Mucosa of stomach (tissue), 1 donor: ENCODE measurements around the gene NCKAP5.

Experiments
- H3K27me3 ChIP-seq: one replicate; pipeline ENCODE4 v1.7.0; 2013; ENCODE audit warnings: mild to moderate bottlenecking, low read length; ENCODE audit not compliant: control insufficient read depth, insufficient read depth
- H3K36me3 ChIP-seq: one replicate; pipeline ENCODE4 v1.7.0; 2013; ENCODE audit warnings: low read length; ENCODE audit not compliant: control insufficient read depth, insufficient read depth
- H3K4me1 ChIP-seq: one replicate; pipeline ENCODE4 v1.7.0; 2013; ENCODE audit warnings: mild to moderate bottlenecking, low read length; ENCODE audit not compliant: control insufficient read depth, insufficient read depth
- H3K4me3 ChIP-seq: one replicate; pipeline ENCODE4 v1.7.0; 2013; ENCODE audit warnings: low read length
- H3K9ac ChIP-seq: one replicate; pipeline ENCODE4 v1.7.0; 2013; ENCODE audit warnings: mild to moderate bottlenecking, low read length, moderate library complexity
- H3K9me3 ChIP-seq: one replicate; pipeline ENCODE4 v1.7.0; 2013; ENCODE audit warnings: mild to moderate bottlenecking, low read length, moderate library complexity; ENCODE audit not compliant: control insufficient read depth
- donor health status: Pancreatic carcinoma.

The NCKAP5 gene

DNA sequence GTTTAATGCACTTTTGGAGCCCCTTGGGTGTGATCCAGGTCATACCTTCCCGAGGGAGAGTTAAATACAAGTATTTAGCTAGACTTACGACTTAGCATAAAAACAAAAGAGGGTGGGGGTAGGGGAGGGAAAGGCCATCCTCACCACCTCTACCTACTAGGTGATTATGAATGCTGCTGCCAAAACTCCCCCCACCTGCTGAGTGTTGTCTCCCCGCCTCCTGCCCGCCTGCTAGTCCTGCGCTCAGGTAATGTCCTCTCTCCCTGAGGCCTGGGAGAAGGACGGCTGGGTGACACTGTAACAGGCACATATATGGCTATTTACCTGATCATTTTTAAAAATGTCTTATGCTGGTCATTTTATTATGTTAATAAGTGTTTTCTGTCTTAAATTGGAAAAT is 3.0 kb upstream of the NCKAP5 start:
- H3K4me3 ChIP-seq = no peak overlapping the region

DNA sequence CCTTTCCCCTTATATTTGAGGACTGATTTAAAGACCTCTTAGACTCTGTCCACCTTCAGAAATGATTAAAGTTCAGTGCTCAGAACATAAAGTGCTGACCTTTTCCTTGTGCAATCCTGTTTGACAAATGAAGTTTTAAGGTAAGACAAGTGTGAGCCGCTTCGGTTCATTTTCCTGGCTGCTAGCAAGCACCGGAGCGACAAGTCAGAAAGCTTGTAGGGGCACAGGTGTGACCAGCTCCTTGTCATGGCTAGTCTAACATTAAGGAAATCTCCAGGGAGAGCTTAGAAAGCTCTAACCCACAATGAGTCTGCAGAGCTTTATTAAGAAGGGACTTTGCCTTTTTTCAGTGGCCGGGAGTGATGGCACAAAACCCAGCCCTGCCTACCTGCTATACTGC is 2.3 kb upstream of the NCKAP5 start:
- no peak overlapping the region for H3K4me3 ChIP-seq
- no peak overlapping the region for H3K9ac ChIP-seq
- H3K9me3 ChIP-seq = no peaks in the 10 kb centered on the region
- no peaks in the 10 kb centered on the region for H3K27me3 ChIP-seq
- H3K36me3 ChIP-seq = no peaks in the 10 kb centered on the region
- H3K4me1 ChIP-seq = peaks cover 18% of the 10 kb centered on the region

More for the DNA sequence above, 3.0 kb upstream of the NCKAP5 start:
- no peaks in the 10 kb centered on the region for H3K27me3 ChIP-seq
- no peaks in the 10 kb centered on the region for H3K36me3 ChIP-seq
- peaks cover 22% of the 10 kb centered on the region for H3K4me1 ChIP-seq
- H3K9ac ChIP-seq = no peak overlapping the region
- no peaks in the 10 kb centered on the region for H3K9me3 ChIP-seq

DNA sequence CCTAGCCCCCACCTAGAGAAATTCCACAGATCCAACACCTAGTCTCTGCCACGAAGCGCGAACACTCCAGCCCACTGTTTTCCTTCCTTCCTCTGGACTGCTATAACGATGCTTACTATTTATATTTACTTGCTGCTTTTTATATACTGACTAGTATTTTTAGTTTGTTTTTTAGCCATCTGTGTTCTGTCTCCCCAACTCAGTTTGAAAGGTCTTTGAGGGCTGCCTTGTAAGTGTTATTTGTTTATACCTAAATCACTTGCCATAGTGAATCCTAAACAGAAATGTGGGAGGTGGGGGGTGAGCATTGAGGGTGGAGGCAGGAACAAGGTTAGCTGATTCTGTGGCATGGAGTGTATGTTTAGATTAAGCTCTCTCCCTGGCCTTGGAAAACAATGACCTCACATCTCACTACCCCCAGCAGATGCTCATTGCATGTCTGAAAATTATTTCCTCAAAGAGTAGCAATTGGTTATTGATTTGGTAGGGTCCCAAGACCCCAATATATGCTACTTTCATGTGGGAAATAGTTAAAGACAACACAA is 1.1 kb upstream of the NCKAP5 start:
- H3K27me3 ChIP-seq = no peaks in the 10 kb centered on the region
- peaks cover 17% of the 10 kb centered on the region for H3K4me1 ChIP-seq
- H3K9ac ChIP-seq = no peak overlapping the region
- no peak overlapping the region for H3K4me3 ChIP-seq
- no peaks in the 10 kb centered on the region for H3K9me3 ChIP-seq
- no peaks in the 10 kb centered on the region for H3K36me3 ChIP-seq

DNA sequence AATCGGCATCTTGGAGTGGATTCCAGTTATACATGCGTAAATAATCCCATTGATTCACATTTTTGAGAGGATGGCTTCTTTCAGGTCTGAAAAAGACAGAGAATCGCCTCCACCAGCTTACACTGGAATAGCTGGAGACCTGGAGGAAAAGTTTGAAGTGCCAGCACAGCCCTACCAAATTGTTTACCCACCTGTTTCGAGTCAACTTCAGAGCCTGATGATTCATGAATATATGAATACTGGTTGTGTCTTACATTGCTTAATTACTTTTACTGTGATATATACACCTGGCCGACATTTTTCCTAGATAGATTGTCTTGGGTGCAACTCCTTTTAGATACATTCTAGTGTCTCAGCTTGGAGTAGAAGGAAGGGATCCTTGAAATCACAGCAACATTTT is 335 bp upstream of the NCKAP5 start:
- Histone ChIP-seq H3K4me1 (peaks cover 17% of the 10 kb centered on the region), H3K4me3 (peak overlapping the region; percentile 21), H3K9me3 (no peaks in the 10 kb centered on the region), H3K36me3 (no peaks in the 10 kb centered on the region), H3K27me3 (no peaks in the 10 kb centered on the region), H3K9ac (peak overlapping the region; percentile 55)

- Histone ChIP-seq H3K4me3 (no peak overlapping the region), H3K9me3 (no peaks in the 10 kb centered on the region), H3K9ac (no peak overlapping the region), H3K27me3 (no peaks in the 10 kb centered on the region), H3K4me1 (peaks cover 18% of the 10 kb centered on the region), H3K36me3 (no peaks in the 10 kb centered on the region)
Observed at GRCh38 chr2:133562558-133562957, 5.7 kb downstream of the NCKAP5 start.

DNA sequence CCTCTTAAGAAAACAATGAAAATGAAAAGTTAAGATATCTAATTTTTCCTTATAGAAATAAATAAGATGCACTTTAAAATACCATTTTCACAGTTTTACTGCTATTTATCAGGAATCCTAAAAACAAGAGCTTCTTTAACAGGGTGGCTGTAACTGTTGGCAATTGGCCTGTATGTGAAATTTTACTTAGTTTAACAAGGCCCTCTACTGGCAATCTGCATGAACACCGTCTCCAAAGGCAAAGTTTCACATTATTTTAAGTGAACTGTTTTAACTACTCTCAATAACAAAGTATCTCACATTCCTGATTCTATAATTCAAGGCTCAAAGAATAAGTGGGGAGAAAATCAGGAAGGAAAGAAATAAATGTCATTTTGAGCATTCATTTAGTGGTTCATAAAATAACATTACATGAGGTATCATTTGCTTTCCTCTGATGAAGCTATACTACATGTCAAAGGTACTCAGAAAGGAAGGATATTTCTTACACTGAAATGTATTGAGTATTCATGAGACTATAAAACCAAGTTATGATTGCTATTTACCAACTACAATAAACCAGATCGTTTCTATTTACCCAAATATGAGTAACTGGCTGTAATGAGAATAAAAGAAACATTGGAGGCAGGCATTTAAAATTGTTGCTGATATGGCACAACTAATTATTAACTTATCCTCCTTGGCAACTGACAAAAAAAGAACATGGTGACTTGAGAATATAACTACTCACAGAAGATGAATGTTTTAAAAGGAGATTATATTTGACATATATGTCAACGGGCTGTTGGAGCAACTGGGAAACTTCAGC is 7.0 kb downstream of the NCKAP5 start:
- H3K27me3 ChIP-seq = no peaks in the 10 kb centered on the region

DNA sequence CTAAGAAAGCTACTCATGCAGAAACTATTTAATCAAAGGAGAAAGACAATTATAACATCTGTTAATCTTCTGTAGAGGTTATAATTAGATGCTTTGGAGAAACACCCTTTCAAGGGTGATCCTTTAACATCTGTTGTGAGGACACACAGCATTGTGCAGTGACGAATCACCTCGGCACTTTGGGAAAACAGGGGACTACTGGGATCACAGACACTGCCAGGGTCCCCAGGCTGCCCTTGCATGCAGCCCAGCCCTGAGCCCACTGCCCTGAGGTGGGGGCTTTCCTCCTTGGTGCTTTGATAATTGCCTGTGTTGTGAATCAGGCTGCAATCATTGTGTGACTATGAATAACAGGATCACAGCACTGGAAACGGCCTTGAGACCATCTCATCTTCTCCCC is 10.6 kb downstream of the NCKAP5 start:
- H3K4me1 ChIP-seq = peaks cover 6% of the 10 kb centered on the region
- no peak overlapping the region for H3K4me3 ChIP-seq
- H3K9me3 ChIP-seq = no peaks in the 10 kb centered on the region
- H3K36me3 ChIP-seq = no peaks in the 10 kb centered on the region
- no peak overlapping the region for H3K9ac ChIP-seq
- H3K27me3 ChIP-seq = no peaks in the 10 kb centered on the region

More for the DNA sequence above, 7.0 kb downstream of the NCKAP5 start:
- Histone ChIP-seq H3K4me1 (peaks cover 7% of the 10 kb centered on the region), H3K36me3 (no peaks in the 10 kb centered on the region), H3K9me3 (no peaks in the 10 kb centered on the region), H3K9ac (no peak overlapping the region), H3K4me3 (no peak overlapping the region)

GRCh38 chr2:133553838-133554408 is 14.3 kb downstream of the NCKAP5 start:
- Histone ChIP-seq H3K36me3 (no peaks in the 10 kb centered on the region), H3K4me1 (no peaks in the 10 kb centered on the region), H3K4me3 (no peak overlapping the region), H3K27me3 (no peaks in the 10 kb centered on the region), H3K9ac (no peak overlapping the region), H3K9me3 (no peaks in the 10 kb centered on the region)

- H3K9ac ChIP-seq = no peak overlapping the region
- H3K27me3 ChIP-seq = no peaks in the 10 kb centered on the region
- no peaks in the 10 kb centered on the region for H3K4me1 ChIP-seq
- no peak overlapping the region for H3K4me3 ChIP-seq
- H3K9me3 ChIP-seq = no peaks in the 10 kb centered on the region
- no peaks in the 10 kb centered on the region for H3K36me3 ChIP-seq
Observed at GRCh38 chr2:133553251-133553650, 15.0 kb downstream of the NCKAP5 start.

GRCh38 chr2:133552821-133553220 is 15.4 kb downstream of the NCKAP5 start:
- H3K9ac ChIP-seq = no peak overlapping the region
- H3K36me3 ChIP-seq = no peaks in the 10 kb centered on the region
- no peaks in the 10 kb centered on the region for H3K4me1 ChIP-seq
- H3K4me3 ChIP-seq = no peak overlapping the region
- H3K9me3 ChIP-seq = no peaks in the 10 kb centered on the region
- H3K27me3 ChIP-seq = no peaks in the 10 kb centered on the region

- H3K27me3 ChIP-seq = no peaks in the 10 kb centered on the region
- H3K4me1 ChIP-seq = no peaks in the 10 kb centered on the region
- H3K9me3 ChIP-seq = no peaks in the 10 kb centered on the region
- no peaks in the 10 kb centered on the region for H3K36me3 ChIP-seq
- no peak overlapping the region for H3K4me3 ChIP-seq
- H3K9ac ChIP-seq = no peak overlapping the region
Observed at GRCh38 chr2:133541797-133542196, 26.5 kb downstream of the NCKAP5 start.

GRCh38 chr2:133541376-133541775 is 26.9 kb downstream of the NCKAP5 start:
- no peak overlapping the region for H3K4me3 ChIP-seq
- no peaks in the 10 kb centered on the region for H3K4me1 ChIP-seq
- H3K9ac ChIP-seq = no peak overlapping the region
- no peaks in the 10 kb centered on the region for H3K36me3 ChIP-seq
- H3K27me3 ChIP-seq = no peaks in the 10 kb centered on the region
- H3K9me3 ChIP-seq = no peaks in the 10 kb centered on the region
